Neural progenitor cell (in vitro differentiated cells): ENCODE results near the gene SYT13. TPM values are rescaled to one million over a fixed set of nuclear protein-coding genes. Genes with fewer than 3 reads are reported as not detected.

ENCODE experiments used
- DNase-seq: peaks from one replicate; pipeline ENCODE4 v3.0.0-alpha.2; 2016; ENCODE audit warnings: low spot score
- H2AFZ ChIP-seq: fragments of 200-600 bp; sonication (generic); replicated peaks from 2 replicates; pipeline ENCODE4 v1.6.1; 2016; ENCODE audit warnings: antibody characterized with exemption
- H3F3A ChIP-seq: fragments of 200-600 bp; sonication (generic); 2 replicates; pipeline ENCODE4 v1.6.1; 2016; ENCODE audit warnings: antibody characterized with exemption, low read depth
- H3K27ac ChIP-seq: fragments of 200-600 bp; sonication (generic); 2 replicates; pipeline ENCODE4 v1.5.1; 2016; ENCODE audit warnings: mild to moderate bottlenecking
- H3K27me3 ChIP-seq: fragments of 200-600 bp; sonication (generic); 2 replicates; pipeline ENCODE4 v1.6.1; 2016; ENCODE audit warnings: mild to moderate bottlenecking, moderate library complexity
- H3K36me3 ChIP-seq: fragments of 200-600 bp; sonication (generic); 2 replicates; pipeline ENCODE4 v1.5.1; 2016
- H3K4me1 ChIP-seq: fragments of 200-600 bp; sonication (generic); 2 replicates; pipeline ENCODE4 v1.6.1; 2016; ENCODE audit warnings: mixed run types
- H3K4me2 ChIP-seq: fragments of 200-600 bp; sonication (generic); 2 replicates; pipeline ENCODE4 v1.6.1; 2016
- H3K4me3 ChIP-seq: fragments of 200-600 bp; sonication (generic); 2 replicates; pipeline ENCODE4 v1.5.1; 2016
- H3K79me2 ChIP-seq: fragments of 200-600 bp; sonication (generic); 2 replicates; pipeline ENCODE4 v1.6.1; 2016; ENCODE audit warnings: low read depth
- H3K9ac ChIP-seq: fragments of 200-600 bp; sonication (generic); 2 replicates; pipeline ENCODE4 v1.6.1; 2016
- H3K9me3 ChIP-seq: fragments of 200-600 bp; sonication (generic); 2 replicates; pipeline ENCODE4 v1.5.1; 2016; ENCODE audit warnings: low read depth
- H4K20me1 ChIP-seq: fragments of 200-600 bp; sonication (generic); 2 replicates; pipeline ENCODE4 v1.6.1; 2016; ENCODE audit warnings: low read depth
- H3K27ac Mint-ChIP-seq: 3 replicates; pipeline ENCODE4 v1.8.0; 2021; ENCODE audit warnings: mixed read lengths
- H3K27me3 Mint-ChIP-seq: 2 replicates; pipeline ENCODE4 v1.8.0; 2022; ENCODE audit warnings: low read depth, mild to moderate bottlenecking, inconsistent platforms, moderate library complexity, mixed read lengths; ENCODE audit not compliant: insufficient read depth
- H3K36me3 Mint-ChIP-seq: 3 replicates; pipeline ENCODE4 v1.8.0; 2021; ENCODE audit warnings: mixed read lengths
- H3K4me1 Mint-ChIP-seq: 3 replicates; pipeline ENCODE4 v1.8.0; 2021; ENCODE audit warnings: mixed read lengths
- H3K4me3 Mint-ChIP-seq: 3 replicates; pipeline ENCODE4 v1.8.0; 2021; ENCODE audit warnings: mild to moderate bottlenecking, moderate library complexity, mixed read lengths
- H3K9me3 Mint-ChIP-seq: 3 replicates; pipeline ENCODE4 v1.8.0; 2020; ENCODE audit warnings: mixed read lengths
- CTCF ChIP-seq: fragments of 200-600 bp; sonication (generic); IDR thresholded peaks from 2 replicates; pipeline ENCODE4 v1.5.1; 2017; ENCODE audit warnings: antibody characterized with exemption, mild to moderate bottlenecking
- EZH2 ChIP-seq: fragments of 200-600 bp; sonication (generic); IDR thresholded peaks from 2 replicates; pipeline ENCODE4 v1.6.1; 2017; ENCODE audit warnings: antibody characterized with exemption, mild to moderate bottlenecking, moderate library complexity
- EZH2phosphoT487 ChIP-seq: fragments of 200-600 bp; sonication (generic); IDR thresholded peaks from 2 replicates; pipeline ENCODE4 v1.6.1; 2017; ENCODE audit warnings: antibody characterized with exemption
- total RNA-seq: library from RNA; depleted of rRNA; stranded (reverse); fragments of >200 nt; gene quantifications from 2 replicates; pipeline ENCODE4 v1.2.3, GENCODE V29; 2015; ENCODE audit warnings: low replicate concordance

The SYT13 gene
- total RNA-seq, 1 donor from 2014 or later, result 8.6 TPM

- Mint-ChIP-seq H3K36me3 (no peaks in the 10 kb centered on the region), H3K27ac (no peak overlapping the region), H3K4me3 (no peak overlapping the region), H3K27me3 (peaks cover 8% of the 10 kb centered on the region), H3K9me3 (peaks cover 4% of the 10 kb centered on the region), H3K4me1 (peaks cover 3% of the 10 kb centered on the region)
- no peak overlapping the region for H3K4me2 ChIP-seq
- no peaks in the 10 kb centered on the region for H3F3A ChIP-seq
- TF ChIP-seq EZH2phosphoT487 (no peak), EZH2 (no peak), CTCF (no peak)
- no peaks in the 10 kb centered on the region for H3K4me1 ChIP-seq
- no peak overlapping the region for H3K27ac ChIP-seq
- no peak overlapping the region for H2AFZ ChIP-seq
- H3K9me3 ChIP-seq, result no peaks in the 10 kb centered on the region
- H3K4me3 ChIP-seq, result no peak overlapping the region
- no peaks in the 10 kb centered on the region for H3K79me2 ChIP-seq
- H3K36me3 ChIP-seq, result no peaks in the 10 kb centered on the region
- DNase-seq, result no peak
- no peaks in the 10 kb centered on the region for H4K20me1 ChIP-seq
- H3K27me3 ChIP-seq, result peaks cover 8% of the 10 kb centered on the region
- H3K9ac ChIP-seq, result no peak overlapping the region
These were observed 45.7 kb upstream of the SYT13 start for GRCh38 chr11:45331839-45332238.

- H2AFZ ChIP-seq, result no peak overlapping the region
- Mint-ChIP-seq H3K27me3 (peaks cover 7% of the 10 kb centered on the region), H3K4me1 (peaks cover 3% of the 10 kb centered on the region), H3K9me3 (peaks cover 11% of the 10 kb centered on the region), H3K4me3 (no peak overlapping the region), H3K27ac (no peak overlapping the region), H3K36me3 (no peaks in the 10 kb centered on the region)
- H4K20me1 ChIP-seq, result no peaks in the 10 kb centered on the region
- H3K27ac ChIP-seq, result no peak overlapping the region
- H3K4me1 ChIP-seq, result no peaks in the 10 kb centered on the region
- no peak overlapping the region for H3K4me2 ChIP-seq
- no peaks in the 10 kb centered on the region for H3K36me3 ChIP-seq
- no peaks in the 10 kb centered on the region for H3K79me2 ChIP-seq
- no peak for DNase-seq
- no peaks in the 10 kb centered on the region for H3F3A ChIP-seq
- no peak overlapping the region for H3K4me3 ChIP-seq
- TF ChIP-seq EZH2phosphoT487, result no peak
- no peak for TF ChIP-seq EZH2
- no peak for TF ChIP-seq CTCF
- H3K27me3 ChIP-seq, result peaks cover 8% of the 10 kb centered on the region
- no peaks in the 10 kb centered on the region for H3K9me3 ChIP-seq
- H3K9ac ChIP-seq, result no peak overlapping the region
These were observed 42.6 kb upstream of the SYT13 start for GRCh38 chr11:45328726-45329125.

- Histone ChIP-seq H3K4me2 (no peak overlapping the region), H3K9me3 (no peaks in the 10 kb centered on the region), H4K20me1 (no peaks in the 10 kb centered on the region), H3K4me3 (no peak overlapping the region), H2AFZ (no peak overlapping the region), H3K79me2 (no peaks in the 10 kb centered on the region), H3F3A (no peaks in the 10 kb centered on the region), H3K9ac (no peak overlapping the region), H3K27me3 (no peaks in the 10 kb centered on the region), H3K36me3 (no peaks in the 10 kb centered on the region), H3K4me1 (no peaks in the 10 kb centered on the region), H3K27ac (no peak overlapping the region)
- Mint-ChIP-seq H3K4me1 (no peaks in the 10 kb centered on the region), H3K27me3 (peaks cover 4% of the 10 kb centered on the region), H3K36me3 (no peaks in the 10 kb centered on the region), H3K27ac (no peak overlapping the region), H3K9me3 (peaks cover 11% of the 10 kb centered on the region), H3K4me3 (no peak overlapping the region)
- no peak for DNase-seq
- no peak for TF ChIP-seq EZH2
- TF ChIP-seq EZH2phosphoT487, result no peak
- TF ChIP-seq CTCF, result no peak
These were observed 38.3 kb upstream of the SYT13 start for GRCh38 chr11:45324459-45324858.
